PC-3 (cell line): Measurements from ENCODE around the gene ISM1. TPM values are rescaled to one million over a fixed set of nuclear protein-coding genes. Genes with fewer than 3 reads are reported as not detected.

Experiments used
- ATAC-seq: fragments of 200-7000 bp; cut with Tn5 transposase; 2 replicates; pipeline ENCODE4 v1.9.1; 2020; ENCODE audit warnings: mild to moderate bottlenecking, moderate library complexity
- BruUV-seq: library from RNA; stranded (reverse); fragments of 400-500 nt; replicated peaks from 2 replicates; lab custom pipeline; 2021; lab: Mats Ljungman, UMichigan
- CTCF ChIA-PET: fragments of 300-600 bp; sonication (Branson Sonifier 250); formaldehyde crosslinking; loops from one replicate; lab custom pipeline; 2022; ENCODE audit warnings: antibody characterized with exemption; lab: Charles Lee
- POLR2A ChIA-PET: fragments of 300-600 bp; sonication (Branson Sonifier 250); formaldehyde crosslinking; loops from one replicate; lab custom pipeline; 2022; ENCODE audit warnings: antibody characterized with exemption; ENCODE audit not compliant: unreplicated experiment; lab: Charles Lee
- DNase-seq: peaks from one replicate; pipeline ENCODE4 v3.0.0-alpha.2; 2015
- H2AFZ ChIP-seq: fragments of 300-600 bp; sonication (generic); 2 replicates; pipeline ENCODE4 v1.6.0; 2016; ENCODE audit warnings: antibody characterized with exemption, low read length
- H3F3A ChIP-seq: fragments of 300-600 bp; sonication (generic); one replicate; pipeline ENCODE4 v1.6.0; 2017; ENCODE audit warnings: antibody characterized with exemption, low read length, control low read depth, mild to moderate bottlenecking; ENCODE audit not compliant: unreplicated experiment
- H3K27ac ChIP-seq: fragments of 300-600 bp; sonication (generic); 2 replicates; pipeline ENCODE4 v1.5.1; 2016; ENCODE audit warnings: mild to moderate bottlenecking, low read length
- H3K27me3 ChIP-seq: fragments of 300-600 bp; sonication (generic); 2 replicates; pipeline ENCODE4 v1.6.1; 2016; ENCODE audit warnings: low read length, mixed read lengths
- H3K36me3 ChIP-seq: fragments of 300-600 bp; sonication (generic); 2 replicates; pipeline ENCODE4 v1.6.1; 2016; ENCODE audit warnings: low read depth, mixed run types, low read length, mixed read lengths
- H3K4me1 ChIP-seq: fragments of 300-600 bp; sonication (generic); 2 replicates; pipeline ENCODE4 v1.5.1; 2016; ENCODE audit warnings: low read length; ENCODE audit not compliant: insufficient read depth
- H3K4me2 ChIP-seq: fragments of 300-600 bp; sonication (generic); 2 replicates; pipeline ENCODE4 v1.6.0; 2016; ENCODE audit warnings: low read length
- H3K4me3 ChIP-seq: fragments of 300-600 bp; sonication (generic); 2 replicates; pipeline ENCODE4 v1.5.1; 2016; ENCODE audit warnings: mild to moderate bottlenecking, low read length, mixed read lengths
- H3K79me2 ChIP-seq: fragments of 300-600 bp; sonication (generic); 2 replicates; pipeline ENCODE4 v1.6.1; 2017; ENCODE audit warnings: low read length, mixed read lengths
- H3K9ac ChIP-seq: fragments of 300-600 bp; sonication (generic); 2 replicates; pipeline ENCODE4 v1.6.0; 2016; ENCODE audit warnings: mild to moderate bottlenecking, low read length
- H3K9me2 ChIP-seq: fragments of 300-600 bp; sonication (generic); replicated peaks from 2 replicates; pipeline ENCODE4 v1.6.1; 2016; ENCODE audit warnings: mixed run types, low read length, mixed read lengths
- H3K9me3 ChIP-seq: fragments of 300-600 bp; sonication (generic); 2 replicates; pipeline ENCODE4 v1.6.1; 2016; ENCODE audit warnings: low read length, mixed read lengths
- H4K20me1 ChIP-seq: fragments of 300-600 bp; sonication (generic); 2 replicates; pipeline ENCODE4 v1.6.1; 2016; ENCODE audit warnings: low read length, mixed read lengths
- CTCF ChIP-seq: fragments of 300-600 bp; sonication (generic); conservative IDR thresholded peaks from 2 replicates; pipeline ENCODE4 v1.5.1; 2017; ENCODE audit warnings: antibody characterized with exemption, low read depth, mild to moderate bottlenecking, low read length
- EZH2 ChIP-seq: fragments of 300-600 bp; sonication (generic); IDR thresholded peaks from one replicate; pipeline ENCODE4 v1.6.1; 2017; ENCODE audit warnings: antibody characterized with exemption, mild to moderate bottlenecking, low read length; ENCODE audit not compliant: unreplicated experiment
- EZH2phosphoT487 ChIP-seq: fragments of 300-600 bp; sonication (generic); IDR thresholded peaks from 2 replicates; pipeline ENCODE4 v1.6.1; 2018; ENCODE audit warnings: mild to moderate bottlenecking, antibody characterized with exemption, low read length, borderline replicate concordance
- intact Hi-C: fragments of 100-400 bp; cut with micrococcal nuclease; formaldehyde crosslinking; loops from 2 replicates; pipeline ENCODE4 v1.9.0; 2023
- total RNA-seq: library from RNA; depleted of rRNA; stranded (reverse); fragments of >200 nt; gene quantifications from 2 replicates; pipeline ENCODE4 v1.2.3, GENCODE V29; 2014

Gene ISM1
- total RNA-seq, 1 experiment from 2014 or later: not detected

- H3K27me3 ChIP-seq: no peaks in the 10 kb centered on the region
- H3K4me2 ChIP-seq: no peak overlapping the region
- H3K27ac ChIP-seq: no peak overlapping the region
- H3F3A ChIP-seq: no peaks in the 10 kb centered on the region
- DNase-seq (no peak), ATAC-seq (no peak)
- H3K9me2 ChIP-seq: no peaks in the 10 kb centered on the region
- H4K20me1 ChIP-seq: no peaks in the 10 kb centered on the region
- no peak overlapping the region for H3K4me3 ChIP-seq
- H2AFZ ChIP-seq: no peak overlapping the region
- H3K79me2 ChIP-seq: no peaks in the 10 kb centered on the region
- BruUV-seq: no TSS peak
- no peak overlapping the region for H3K9ac ChIP-seq
- intact Hi-C loops: no loop called here
- no peak for TF ChIP-seq CTCF
- TF ChIP-seq EZH2: no peak
- TF ChIP-seq EZH2phosphoT487: no peak
- no peaks in the 10 kb centered on the region for H3K36me3 ChIP-seq
- CTCF ChIA-PET: interaction anchor here (0.7 kb wide), 1 partner anchor 137 kb away, joined by 3 read pairs; no protein-coding TSS in a partner anchor
- POLR2A ChIA-PET: no interaction called here
- H3K4me1 ChIP-seq: no peaks in the 10 kb centered on the region
- no peaks in the 10 kb centered on the region for H3K9me3 ChIP-seq
Observed at GRCh38 chr20:13256606-13257005, 35.5 kb downstream of the ISM1 start.

- H3K79me2 ChIP-seq: no peaks in the 10 kb centered on the region
- TF ChIP-seq EZH2phosphoT487 (no peak), CTCF (no peak), EZH2 (no peak)
- H3K4me1 ChIP-seq: peaks cover 15% of the 10 kb centered on the region
- intact Hi-C loops: no loop called here
- no peak overlapping the region for H3K4me2 ChIP-seq
- no peak overlapping the region for H3K9ac ChIP-seq
- ATAC-seq (no peak), DNase-seq (no peak)
- BruUV-seq: no TSS peak
- H3K27me3 ChIP-seq: no peaks in the 10 kb centered on the region
- CTCF ChIA-PET: no interaction called here
- H3K36me3 ChIP-seq: no peaks in the 10 kb centered on the region
- H4K20me1 ChIP-seq: no peaks in the 10 kb centered on the region
- no peaks in the 10 kb centered on the region for H3F3A ChIP-seq
- H3K4me3 ChIP-seq: no peak overlapping the region
- no peaks in the 10 kb centered on the region for H3K9me3 ChIP-seq
- no peaks in the 10 kb centered on the region for H3K9me2 ChIP-seq
- POLR2A ChIA-PET: no interaction called here
- no peak overlapping the region for H2AFZ ChIP-seq
- H3K27ac ChIP-seq: no peak overlapping the region
Observed at GRCh38 chr20:13259921-13260320, 38.8 kb downstream of the ISM1 start.

- H3K9ac ChIP-seq: no peak overlapping the region
- H3K27ac ChIP-seq: no peak overlapping the region
- H3K4me3 ChIP-seq: no peak overlapping the region
- no peak for DNase-seq
- H3K79me2 ChIP-seq: no peaks in the 10 kb centered on the region
- no peak overlapping the region for H3K4me2 ChIP-seq
- H3K36me3 ChIP-seq: no peaks in the 10 kb centered on the region
- H3K4me1 ChIP-seq: peaks cover 15% of the 10 kb centered on the region
- no peaks in the 10 kb centered on the region for H3K9me2 ChIP-seq
- intact Hi-C loops: no loop called here
- no peaks in the 10 kb centered on the region for H3K9me3 ChIP-seq
- TF ChIP-seq EZH2phosphoT487 (no peak), EZH2 (no peak), CTCF (no peak)
- no peak for ATAC-seq
- no TSS peak for BruUV-seq
- no peak overlapping the region for H2AFZ ChIP-seq
- H3F3A ChIP-seq: no peaks in the 10 kb centered on the region
- H3K27me3 ChIP-seq: 0 out of 2 replicates have a peak, but pooled peaks cover under 1% of the 10 kb centered on the region
- no peaks in the 10 kb centered on the region for H4K20me1 ChIP-seq
- CTCF ChIA-PET: no interaction called here
- POLR2A ChIA-PET: no interaction called here
Observed at GRCh38 chr20:13260650-13261279, 39.7 kb downstream of the ISM1 start.
